Gastroesophageal sphincter (tissue), 3 donors: ENCODE data around the gene PNPLA1.

Source experiments
- CTCF ChIP-seq, 4 experiments: fragments of 200-600 bp in 2 of 4; fragments of 450-650 bp in 2 of 4; sonication (generic) in 1 of 4; IDR thresholded peaks; one replicate each; pipeline ENCODE4 v1.5.1; 2017 to 2019; ENCODE audit warnings: antibody characterized with exemption in 4 of 4, mild to moderate bottlenecking in 2 of 4, moderate library complexity in 2 of 4
- POLR2A ChIP-seq, 2 donors: fragments of 450-650 bp; IDR thresholded peaks; one replicate each; pipeline ENCODE4 v1.6.1; 2017; ENCODE audit warnings: antibody characterized with exemption in 2 of 2, mild to moderate bottlenecking in 2 of 2, moderate library complexity in 1 of 2
- POLR2AphosphoS5 ChIP-seq: sonication (generic); formaldehyde crosslinking; IDR thresholded peaks from one replicate; pipeline ENCODE4 v1.6.1; 2017; ENCODE audit warnings: antibody characterized with exemption

GRCh38 chr6:36328600-36328999 lies 58.7 kb downstream of the PNPLA1 start:
- TF ChIP-seq POLR2AphosphoS5 (no peak), CTCF (IDR thresholded peaks at IDR 0.05) (no peak), POLR2A (IDR thresholded peaks at IDR 0.05) (no peak)
